ENCODE data around the gene TNS1. TPM values are rescaled to one million over a fixed set of nuclear protein-coding genes. Genes with fewer than 3 reads are reported as not detected.
A peak's percentile ranks its signal among the peaks of the same experiment; 100 is the strongest.

TNS1 gene
- total RNA-seq, 1 donor from 2014 or later: 206 TPM

DNA sequence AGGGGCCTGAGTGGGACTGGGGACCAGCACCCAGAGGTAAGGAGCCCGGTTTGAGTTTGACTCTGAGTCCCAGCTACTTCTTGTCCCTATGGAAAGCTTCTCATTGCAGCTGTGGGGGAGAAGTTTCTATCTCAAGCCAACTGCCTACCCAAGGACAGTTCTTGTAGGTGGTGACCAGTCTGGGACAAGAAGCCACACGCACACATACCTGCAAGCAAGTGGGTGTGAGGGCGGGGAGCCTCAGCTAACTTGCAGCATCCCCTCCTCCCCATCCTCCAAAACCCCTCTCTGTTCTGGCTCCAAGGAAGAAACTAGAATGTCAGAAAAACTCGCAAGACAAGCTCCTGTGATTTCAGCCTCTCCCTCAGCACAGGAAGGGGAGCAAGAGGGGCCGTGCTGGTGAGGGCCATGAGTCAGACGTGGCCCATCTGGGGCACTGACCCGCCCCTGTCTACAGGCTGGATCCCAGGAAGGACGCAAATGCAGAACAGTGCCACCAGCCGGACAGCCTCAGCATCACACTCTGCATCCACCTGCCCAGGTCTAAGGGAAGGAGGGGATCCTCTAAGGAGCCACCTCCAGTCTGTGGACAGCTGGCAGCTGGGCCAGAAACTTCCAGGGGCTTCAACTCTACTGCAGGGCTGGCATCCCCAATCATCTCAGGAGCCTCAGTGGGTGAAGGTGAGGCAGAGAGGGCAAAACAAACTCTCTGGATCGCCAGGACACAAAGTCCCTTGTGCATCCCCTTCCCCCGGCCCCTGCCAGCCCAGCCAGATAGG lies 103.4 kb downstream of the TNS1 start:
- DNase-seq (ENCODE audit: low read depth): peak; percentile 84

DNA sequence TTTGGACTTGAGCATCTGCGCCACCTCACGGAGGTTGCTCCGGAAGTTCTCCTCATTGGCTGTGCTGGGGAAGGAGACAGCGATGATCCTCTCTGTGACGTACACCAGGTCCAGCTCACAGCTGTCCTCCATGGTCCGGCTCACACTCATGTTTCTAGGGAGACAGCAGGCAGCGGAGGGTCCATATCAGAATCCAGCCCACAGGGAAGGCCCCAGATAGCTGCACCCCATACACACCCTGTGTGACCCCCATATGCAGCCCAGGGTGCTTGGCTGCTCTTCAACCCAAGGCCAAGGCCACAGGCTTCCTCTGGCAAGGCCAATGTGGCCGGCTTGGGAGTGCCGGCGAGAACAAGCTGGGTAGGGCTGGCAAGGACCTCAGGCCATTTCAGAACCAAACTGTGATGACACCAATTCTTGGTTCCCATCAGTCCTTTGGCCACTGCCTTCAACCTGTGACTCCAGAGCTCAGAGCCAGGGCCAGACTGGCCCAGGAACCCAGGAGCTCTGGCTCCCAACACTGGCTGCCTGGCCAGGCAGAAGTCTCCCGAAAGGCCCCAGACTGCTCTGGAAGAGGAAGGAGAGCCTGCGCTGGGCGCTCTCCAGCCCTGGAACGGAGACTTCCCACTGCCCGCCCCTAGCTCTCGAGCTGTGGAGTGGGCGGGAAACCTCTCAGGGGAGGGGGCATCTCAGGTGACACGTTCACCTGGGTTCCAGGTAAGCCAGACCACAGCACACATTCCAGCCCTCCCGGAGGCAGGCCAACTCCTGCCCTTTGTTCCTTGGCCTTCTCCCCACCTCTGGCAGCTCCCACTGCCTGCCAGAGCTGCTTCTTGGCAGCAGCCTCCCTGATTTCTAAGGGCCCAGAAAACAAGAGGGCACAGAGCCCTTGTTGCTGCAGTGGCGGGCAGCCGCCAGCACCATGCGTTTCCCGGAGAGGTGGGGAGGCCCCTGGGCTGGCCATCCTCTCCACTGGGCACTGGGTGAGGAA lies 104.7 kb downstream of the TNS1 start:
- no peak for DNase-seq (ENCODE audit: low read depth)

DNA sequence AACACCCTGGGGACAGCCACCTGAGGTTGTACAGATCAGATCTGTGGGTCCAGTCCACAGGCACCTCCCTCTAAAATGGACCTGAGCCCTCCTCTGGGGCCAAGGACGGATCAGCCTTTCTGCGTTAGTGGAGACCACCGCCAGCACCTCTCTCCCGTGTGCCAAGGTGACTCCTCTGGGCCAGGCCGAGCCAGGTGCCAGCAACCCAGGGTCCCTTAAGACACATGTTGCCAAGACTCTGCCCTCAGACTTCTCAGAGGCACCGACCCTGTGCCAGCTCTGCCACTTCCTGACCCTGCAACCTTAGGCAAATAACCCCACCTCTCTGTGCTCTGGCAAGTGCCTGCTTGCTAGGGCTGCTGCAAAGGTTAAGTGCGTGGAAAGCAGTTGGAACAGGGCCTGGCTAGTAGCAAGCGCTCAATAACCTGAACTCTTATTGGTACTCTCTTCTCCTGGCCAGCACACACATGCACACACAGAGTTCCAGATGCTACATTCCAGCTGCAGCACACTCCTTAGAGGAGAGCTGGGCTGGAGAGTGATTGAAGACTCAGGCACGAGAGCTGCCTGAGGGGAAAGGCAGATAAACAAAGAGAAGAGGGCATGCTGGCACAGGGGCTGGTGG lies 105.6 kb downstream of the TNS1 start:
- DNase-seq (ENCODE audit: low read depth): no peak

DNA sequence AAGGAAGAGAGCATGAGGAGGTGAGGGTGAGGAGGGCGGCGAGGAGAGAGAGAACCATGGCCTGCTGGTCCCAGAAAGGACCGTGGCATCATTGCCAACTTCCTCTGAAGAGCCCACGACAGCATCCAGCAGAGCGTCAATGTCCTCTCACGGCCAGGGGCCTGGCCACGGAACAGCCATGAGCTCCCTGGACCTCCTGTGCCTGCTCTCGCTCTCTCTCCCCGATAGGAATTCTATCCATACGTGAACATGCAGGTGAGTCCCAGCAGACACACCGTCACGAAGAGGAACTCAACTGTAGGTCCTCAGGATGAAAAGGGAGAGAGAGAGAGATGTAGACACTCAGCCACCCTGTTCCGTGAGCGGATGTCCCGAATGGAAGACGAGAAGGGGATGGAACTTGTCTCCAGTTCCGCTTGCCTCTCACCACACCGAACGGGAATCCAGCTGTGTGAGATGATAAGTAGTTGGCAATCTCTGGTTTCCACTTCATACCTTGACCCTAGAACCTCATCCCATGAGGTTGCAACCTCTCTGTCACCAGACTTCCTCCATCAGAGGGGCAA lies 107.6 kb downstream of the TNS1 start:
- no peak for DNase-seq (ENCODE audit: low read depth)

DNA sequence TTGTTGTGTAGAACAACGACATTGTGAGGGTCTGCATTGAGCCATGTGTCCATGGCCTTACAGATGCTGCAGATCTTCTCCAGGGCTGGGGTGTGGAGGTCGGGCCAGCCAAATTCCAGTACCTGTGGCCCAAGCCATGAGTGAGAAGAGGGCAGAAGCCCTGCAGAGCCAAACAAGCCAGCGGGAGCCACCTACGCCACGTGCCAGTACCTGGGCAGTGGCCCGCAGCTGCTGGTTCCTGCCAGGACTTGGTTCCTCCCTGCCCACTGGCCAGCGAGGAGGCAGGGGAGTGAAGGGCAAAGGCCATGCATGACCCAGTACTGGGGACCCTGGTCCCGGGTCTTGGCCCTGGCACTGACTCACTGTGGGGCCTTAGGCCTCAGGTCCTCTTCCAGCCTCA lies 109.4 kb downstream of the TNS1 start:
- no peak for DNase-seq (ENCODE audit: low read depth)

DNA sequence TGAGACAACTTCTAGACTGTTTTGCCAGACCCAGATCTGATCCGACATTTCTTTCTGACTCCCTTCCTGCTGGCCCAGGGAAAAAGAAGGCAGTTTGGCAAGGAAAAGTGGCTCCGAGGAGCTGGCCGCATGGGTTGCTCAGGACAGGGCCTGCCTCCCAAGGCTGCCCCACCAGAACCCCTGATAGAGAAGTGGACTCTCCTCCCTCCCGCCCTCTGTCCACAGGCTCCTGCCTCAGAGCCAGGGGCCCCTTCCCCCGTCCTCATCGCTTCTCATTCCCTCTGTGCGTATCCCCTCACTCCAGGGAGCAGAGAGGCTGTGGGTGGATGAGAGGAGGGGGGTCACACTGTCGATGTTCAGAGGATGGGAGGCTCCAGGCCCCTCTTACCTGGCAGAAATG lies 110.2 kb downstream of the TNS1 start:
- no peak for DNase-seq (ENCODE audit: low read depth)

DNA sequence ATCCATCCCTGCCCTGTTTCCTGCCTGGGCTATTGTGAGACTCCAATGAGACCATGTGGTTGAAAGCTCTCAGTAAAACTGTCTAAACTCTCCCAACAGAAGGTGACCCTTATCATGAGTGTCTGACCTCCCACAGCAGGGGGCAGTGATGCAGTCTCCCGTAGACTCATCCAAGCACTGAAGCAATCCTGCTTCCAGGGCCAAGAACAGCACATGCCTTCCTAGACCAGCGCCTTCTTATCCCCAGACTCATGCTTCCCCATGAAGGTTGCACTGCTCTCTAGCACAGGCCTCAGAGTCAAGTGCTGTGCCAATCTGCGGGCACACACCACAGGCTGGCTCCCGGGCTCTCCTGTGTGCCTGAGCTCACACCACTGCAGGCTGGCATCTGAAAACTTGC lies 112.3 kb downstream of the TNS1 start:
- peak; percentile 57 for DNase-seq (ENCODE audit: low read depth)

DNA sequence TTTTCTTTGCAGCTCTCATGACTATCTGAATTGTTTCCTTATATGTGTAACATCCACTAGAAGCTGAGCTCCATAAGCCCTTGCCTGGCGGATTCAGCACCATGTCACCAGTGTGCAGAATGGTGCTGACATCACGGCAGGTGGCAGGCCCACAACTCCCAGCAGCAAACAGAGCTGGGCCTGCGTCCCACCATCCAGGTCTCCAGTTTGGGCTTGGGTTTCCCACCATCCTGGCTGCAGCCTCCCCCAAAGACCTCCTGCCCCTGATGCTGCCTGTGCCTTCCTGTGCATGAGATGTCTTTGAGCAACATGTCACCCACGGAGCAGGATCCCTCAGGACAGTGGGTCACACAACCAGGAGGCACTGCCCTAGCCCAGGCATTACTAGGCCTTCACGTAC lies 113.1 kb downstream of the TNS1 start:
- DNase-seq (ENCODE audit: low read depth): no peak

DNA sequence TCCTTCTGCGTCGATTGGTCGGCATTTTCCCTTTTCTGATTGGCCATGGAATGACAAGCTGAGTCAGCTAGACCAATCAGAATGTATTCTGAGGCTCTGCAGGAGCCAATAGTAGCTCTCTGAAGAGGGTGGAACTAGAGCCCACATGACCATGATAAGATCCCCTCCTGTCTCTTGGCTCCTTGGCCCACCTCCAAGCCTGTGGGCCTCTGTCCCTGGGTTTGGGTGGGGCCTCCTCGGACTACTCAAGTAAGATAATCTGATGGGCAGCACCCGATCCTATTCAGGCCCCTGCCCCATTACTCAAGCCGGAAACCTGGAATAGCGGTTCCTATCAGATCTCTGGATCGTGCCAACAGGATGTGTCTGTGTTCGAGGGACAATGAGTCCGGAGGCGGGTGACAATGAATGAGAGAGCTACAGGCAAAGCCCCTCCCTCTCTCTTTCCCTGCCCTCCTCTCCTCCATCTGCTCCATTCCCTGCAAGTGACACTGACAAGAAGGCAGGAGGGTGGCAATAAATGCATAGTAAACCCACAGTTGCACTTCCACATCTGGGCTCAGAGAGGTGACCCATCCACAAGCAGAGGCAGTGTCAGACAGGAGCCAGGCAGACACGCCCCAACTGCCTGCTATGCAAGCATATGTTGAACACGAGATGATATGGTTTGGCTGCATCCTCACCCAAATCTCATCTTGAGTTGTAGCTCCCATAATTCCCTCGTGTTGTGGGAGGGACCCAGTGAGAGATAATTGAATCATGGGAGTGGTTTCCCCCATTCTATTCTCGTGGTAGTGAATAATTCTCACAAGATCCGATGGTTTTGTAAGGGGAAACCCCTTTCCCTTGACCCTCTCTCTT lies 114.7 kb downstream of the TNS1 start:
- DNase-seq (ENCODE audit: low read depth): no peak

DNA sequence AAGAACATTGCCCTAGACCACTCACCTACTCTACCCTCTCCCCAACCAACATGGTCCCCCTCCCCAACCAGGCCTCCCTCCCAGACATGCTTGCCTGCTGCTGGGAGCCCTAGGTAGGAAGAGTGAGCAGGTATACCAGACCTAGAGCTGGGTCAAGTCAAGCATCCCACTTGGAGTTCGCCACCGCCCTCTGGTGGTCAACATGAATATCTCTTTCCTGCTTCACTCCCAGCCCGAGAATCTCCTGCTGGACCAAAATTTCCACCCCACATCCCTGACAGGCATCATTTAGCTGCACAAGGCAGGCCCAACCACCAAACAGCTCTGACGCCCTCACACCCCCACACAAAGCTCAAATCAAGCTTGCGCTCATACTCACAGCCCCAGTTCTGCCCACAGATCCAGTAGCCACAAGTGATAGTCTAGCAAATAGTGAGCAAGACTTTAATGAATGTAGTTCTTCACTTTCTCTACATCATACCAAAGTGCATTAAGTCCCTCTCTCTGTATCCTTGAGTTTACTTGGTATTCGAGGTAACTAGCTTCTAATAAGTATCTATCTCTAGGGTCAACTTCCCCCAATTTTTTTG lies 116.0 kb downstream of the TNS1 start:
- DNase-seq (ENCODE audit: low read depth): peak; percentile 65

DNA sequence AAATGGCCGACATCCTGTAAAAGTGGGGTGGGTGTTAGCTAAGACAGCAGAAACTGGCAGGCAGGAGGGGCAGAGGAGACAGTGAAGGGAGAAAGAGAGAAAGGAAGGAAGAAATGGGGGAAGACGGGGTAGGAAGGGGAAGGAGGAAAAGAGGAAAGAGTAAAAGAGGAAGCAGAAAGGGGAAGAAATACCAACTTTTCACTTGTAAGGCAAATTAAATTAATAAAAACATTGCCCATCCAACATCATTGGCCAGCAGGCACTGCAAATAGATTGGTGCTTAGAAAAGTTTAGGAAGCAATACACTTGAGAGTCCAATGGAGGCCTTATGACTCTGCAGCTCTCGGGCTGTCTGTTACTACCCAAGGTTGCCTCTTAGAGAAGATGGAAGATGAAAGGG lies 116.7 kb downstream of the TNS1 start:
- DNase-seq (ENCODE audit: low read depth): no peak

DNA sequence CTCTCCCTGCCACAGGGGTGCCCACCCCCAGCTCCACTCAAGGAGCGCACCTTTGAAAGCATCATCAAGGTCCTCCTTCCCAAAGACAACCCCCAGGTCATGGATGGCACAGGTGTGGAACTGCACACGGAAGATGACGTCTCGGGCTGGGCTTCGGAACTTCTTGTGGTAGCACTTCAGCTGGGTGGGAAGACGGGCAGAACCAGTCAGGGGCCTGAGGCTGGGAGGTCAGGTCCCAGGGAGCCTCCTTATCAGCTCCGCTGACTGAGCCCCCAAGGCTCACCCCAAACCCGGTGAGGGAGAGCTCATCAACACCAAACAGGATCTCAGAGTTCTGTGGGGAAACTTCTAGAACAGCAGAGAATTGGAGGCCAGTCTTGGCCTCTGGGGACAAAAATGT lies 117.8 kb downstream of the TNS1 start:
- no peak for DNase-seq (ENCODE audit: low read depth)

DNA sequence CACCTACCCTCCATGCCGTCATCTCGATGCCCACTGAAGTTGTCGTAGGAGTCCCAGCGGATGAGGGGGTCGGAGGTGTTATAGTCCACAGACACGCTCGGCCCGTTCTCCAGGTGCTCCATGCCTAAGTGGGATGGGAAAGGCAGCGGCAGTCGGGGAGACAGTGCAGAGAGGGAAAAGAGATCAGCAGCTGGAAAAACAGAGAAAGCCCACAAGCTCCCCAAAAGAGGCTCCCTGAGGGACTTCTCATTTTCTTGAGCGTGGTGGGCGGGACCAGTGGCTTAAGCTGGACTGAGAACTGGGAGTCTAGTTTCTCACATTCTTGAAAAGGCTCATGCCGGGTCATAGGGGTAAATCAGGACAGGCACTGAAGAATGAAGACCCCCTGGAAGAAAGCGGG lies 121.9 kb downstream of the TNS1 start:
- DNase-seq (ENCODE audit: low read depth): no peak

DNA sequence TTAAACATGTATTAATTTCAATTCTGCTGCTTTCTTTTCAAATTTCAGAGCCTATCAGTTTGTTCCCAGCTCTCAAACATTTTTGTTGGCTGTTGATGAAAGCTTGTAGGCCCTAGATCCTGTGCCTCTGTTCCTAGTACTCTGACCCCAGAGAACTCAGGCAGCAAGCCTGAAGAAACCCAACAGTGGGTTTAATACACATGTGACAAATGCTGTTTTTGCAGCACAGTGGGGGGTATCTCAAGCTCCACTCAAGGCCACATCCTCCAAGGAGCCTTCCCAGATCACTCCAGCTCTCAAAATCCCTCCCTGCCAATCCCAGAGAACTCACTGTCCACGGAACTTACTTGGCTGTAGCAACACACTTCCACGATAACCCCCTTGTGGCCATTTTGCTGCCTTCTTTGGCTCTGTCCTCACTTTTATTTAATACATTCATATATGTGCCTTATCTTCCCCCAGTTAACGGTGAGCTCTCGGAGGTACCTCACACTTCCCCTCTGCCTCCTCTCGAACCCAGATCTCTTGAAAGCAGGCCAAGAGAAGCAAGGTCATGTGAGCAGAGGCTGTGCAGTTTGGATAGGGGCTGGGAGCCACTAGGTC lies 122.4 kb downstream of the TNS1 start:
- no peak for DNase-seq (ENCODE audit: low read depth)

DNA sequence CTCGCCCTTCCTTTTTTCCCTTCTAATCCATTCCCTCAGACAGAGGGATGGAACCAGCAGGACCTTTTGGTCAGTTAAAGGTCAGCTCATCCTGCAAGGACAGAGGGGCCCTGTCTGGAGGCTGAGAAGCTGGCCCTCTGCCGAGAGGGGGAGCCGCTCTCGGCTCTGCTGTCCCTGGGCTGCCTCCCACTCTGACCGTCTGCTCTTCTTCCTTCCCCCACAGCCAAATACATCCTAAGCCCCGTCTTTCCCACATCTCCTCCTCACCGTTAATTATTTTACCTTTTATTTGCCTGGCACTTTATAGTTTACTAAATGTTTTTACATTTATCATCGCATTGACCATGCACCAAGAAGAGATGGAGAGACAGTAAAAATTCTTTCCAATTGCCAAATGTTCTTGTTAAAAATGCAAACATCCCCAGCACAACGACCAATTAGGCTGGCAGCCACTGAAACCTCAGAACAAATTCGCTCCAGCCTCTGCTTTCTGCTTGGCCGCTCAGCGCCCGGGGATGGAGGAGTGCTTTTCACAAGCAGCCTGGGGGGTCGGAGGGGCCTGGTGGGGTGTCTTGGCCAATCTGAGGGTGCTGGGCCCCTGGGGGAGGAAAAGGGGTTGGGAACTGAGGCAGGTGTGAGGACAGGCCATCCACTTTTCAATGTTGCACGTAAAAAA lies 123.7 kb downstream of the TNS1 start:
- DNase-seq (ENCODE audit: low read depth): no peak

DNA sequence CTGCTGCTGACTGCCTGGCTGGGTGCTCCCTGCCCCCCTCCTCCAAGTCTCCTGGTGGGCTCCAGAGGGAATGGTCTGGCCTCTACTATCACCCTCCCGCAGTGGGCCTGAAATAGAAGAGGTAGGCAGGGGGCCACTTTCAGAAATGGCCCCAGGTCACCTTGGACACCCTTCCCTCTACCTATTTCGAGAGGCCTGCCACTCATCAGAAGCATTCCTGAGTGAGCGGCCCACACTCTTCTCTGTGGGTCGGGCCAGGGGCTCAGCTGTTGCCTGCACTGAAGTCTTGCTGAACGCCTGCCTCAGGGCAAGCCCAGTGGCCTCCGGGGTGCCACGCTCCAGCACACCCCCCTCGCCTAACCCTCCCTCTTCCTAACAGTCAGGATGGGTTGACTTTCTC lies 124.9 kb downstream of the TNS1 start:
- DNase-seq (ENCODE audit: low read depth): no peak

DNA sequence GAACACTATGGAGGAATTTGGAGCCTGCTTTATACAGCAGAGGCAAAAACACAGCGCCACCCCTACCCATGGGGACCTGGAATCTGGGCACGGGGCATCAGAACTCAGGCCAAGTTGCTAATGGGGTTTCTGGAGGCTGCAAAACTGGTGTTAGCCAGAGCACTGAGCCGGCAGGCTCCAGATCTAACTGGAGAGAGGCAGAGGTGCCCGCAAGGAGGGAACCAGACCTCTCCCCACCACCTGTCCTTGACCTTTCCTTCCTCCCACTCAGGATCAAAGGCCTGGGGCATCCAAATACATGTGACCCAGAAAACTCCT lies 126.6 kb downstream of the TNS1 start:
- DNase-seq (ENCODE audit: low read depth): no peak

DNA sequence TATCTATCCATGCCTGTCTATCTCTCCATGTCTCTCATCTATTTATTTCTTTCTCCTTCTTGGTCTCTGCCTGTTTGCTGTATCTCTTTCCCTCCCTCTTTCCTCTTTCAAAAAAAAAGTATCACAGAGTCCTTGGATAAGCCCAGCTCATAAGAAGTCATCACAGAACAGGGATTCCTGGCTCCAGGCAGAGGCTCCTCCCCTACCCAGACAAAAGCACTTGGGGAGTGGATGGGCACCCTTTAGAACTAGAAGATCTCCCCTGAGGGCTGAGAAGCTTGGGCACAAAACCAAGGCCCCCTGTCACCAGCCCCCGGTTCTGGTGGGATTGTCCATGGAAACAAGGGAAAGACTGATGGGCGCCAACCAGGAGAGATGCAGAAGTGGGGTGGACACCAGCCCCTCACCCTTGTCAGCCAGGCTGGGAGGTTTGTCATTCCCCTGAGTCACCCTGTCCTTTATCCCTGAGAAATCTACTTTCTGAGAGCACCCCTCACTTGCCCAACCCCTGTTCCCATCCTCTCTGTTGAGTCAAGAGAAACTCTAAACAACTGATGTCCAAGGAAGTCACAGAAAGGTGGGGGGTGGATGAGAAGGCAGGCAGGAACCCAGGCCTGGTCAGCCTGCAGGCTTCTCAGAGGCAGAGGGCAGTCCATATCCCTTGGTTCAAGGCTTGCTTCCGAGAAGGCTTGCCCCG lies 127.1 kb downstream of the TNS1 start:
- DNase-seq (ENCODE audit: low read depth): no peak

DNA sequence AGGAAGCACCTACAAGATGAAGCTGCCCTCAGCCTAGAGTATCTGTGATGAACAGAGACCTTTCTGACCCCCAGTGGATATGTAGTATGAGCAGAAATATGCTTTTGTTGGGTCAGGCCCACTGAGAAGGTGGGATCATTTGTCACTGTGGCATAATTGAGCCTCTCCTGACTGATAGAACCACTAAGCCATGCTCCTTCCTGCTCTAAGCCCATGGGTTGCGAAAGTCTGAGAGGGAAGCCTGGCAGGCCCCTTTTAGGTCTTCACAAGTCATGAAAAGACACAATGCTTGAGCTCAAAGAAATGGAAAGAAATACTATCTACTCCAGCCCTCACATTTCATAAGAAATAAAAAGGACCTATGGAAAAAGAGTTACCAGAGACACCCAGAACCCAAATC lies 127.7 kb downstream of the TNS1 start:
- no peak for DNase-seq (ENCODE audit: low read depth)
